ENCODE measurements around the gene RAP2A.

DNA sequence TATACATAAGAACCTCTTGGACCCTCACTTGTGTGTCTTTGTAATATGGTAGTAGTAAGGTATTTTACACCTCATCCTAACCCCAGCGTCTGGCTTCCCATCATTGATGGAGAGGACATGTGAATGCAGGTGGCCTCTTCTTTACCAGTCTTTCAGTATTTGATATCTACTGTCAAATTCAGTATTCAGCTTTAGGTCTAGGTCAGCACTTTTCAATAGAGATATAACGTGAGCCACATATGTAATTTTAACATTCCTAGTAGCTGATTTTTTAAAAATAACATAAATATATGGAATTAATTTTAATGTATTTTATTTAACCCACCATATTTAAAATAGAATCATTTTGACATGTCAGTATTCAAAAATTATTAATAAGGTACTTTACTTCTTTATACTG lies 2.9 kb downstream of the RAP2A start:
- no peak for TF ChIP-seq CTCF (IDR thresholded peaks at IDR 0.05)
- TF ChIP-seq POLR2A (IDR thresholded peaks at IDR 0.05) = no peak

All from uterus (tissue), 2 donors.